GM12865 (cell line): Measurements from ENCODE around the gene CEACAM8.

Source experiments
- DNase-seq: peaks from one replicate; pipeline ENCODE4 v3.0.0; 2010; ENCODE audit warnings: low read depth
- H3K4me3 ChIP-seq: 2 replicates; pipeline ENCODE4 v1.5.1; 2011; ENCODE audit warnings: mild to moderate bottlenecking, low read depth, low read length, control low read depth
- CTCF ChIP-seq: IDR thresholded peaks from 2 replicates; pipeline ENCODE4 v1.5.1; 2011; ENCODE audit warnings: low read length, control low read depth, low read depth, inconsistent platforms; ENCODE audit not compliant: insufficient read depth; ENCODE audit errors: missing control alignments

CEACAM8 gene

GRCh38 chr19:42596391-42597072 lies 1.8 kb upstream of the CEACAM8 start:
- peak; percentile 31 for DNase-seq
- no peak overlapping the region for H3K4me3 ChIP-seq
- peak; percentile 98 for TF ChIP-seq CTCF

- no peak overlapping the region for H3K4me3 ChIP-seq
- no peak for DNase-seq
- no peak for TF ChIP-seq CTCF
These were observed 937 bp upstream of the CEACAM8 start for GRCh38 chr19:42595550-42596172.

GRCh38 chr19:42589792-42590191 lies 4.9 kb downstream of the CEACAM8 start:
- H3K4me3 ChIP-seq: no peak overlapping the region
- DNase-seq: no peak
- TF ChIP-seq CTCF: no peak

- H3K4me3 ChIP-seq: no peak overlapping the region
- DNase-seq: no peak
- no peak for TF ChIP-seq CTCF
These were observed 10.3 kb downstream of the CEACAM8 start for GRCh38 chr19:42584466-42584865.

- no peak overlapping the region for H3K4me3 ChIP-seq
- no peak for DNase-seq
- no peak for TF ChIP-seq CTCF
These were observed 17.7 kb downstream of the CEACAM8 start for GRCh38 chr19:42577016-42577415.

- H3K4me3 ChIP-seq: no peak overlapping the region
- no peak for TF ChIP-seq CTCF
- no peak for DNase-seq
These were observed 18.5 kb downstream of the CEACAM8 start for GRCh38 chr19:42576241-42576640.

GRCh38 chr19:42573642-42574041 lies 21.1 kb downstream of the CEACAM8 start:
- no peak overlapping the region for H3K4me3 ChIP-seq
- no peak for TF ChIP-seq CTCF
- no peak for DNase-seq
